Renal cortex interstitium (tissue), 11 donors: Measurements from ENCODE around the gene CTBP2. TPM values are rescaled to one million over a fixed set of nuclear protein-coding genes. Genes with fewer than 3 reads are reported as not detected.

Experiments used
- DNase-seq, 11 donors: peaks; one replicate each; pipeline ENCODE4 v3.0.0-alpha.2; 2013; ENCODE audit warnings: low read depth in 9 of 11, low spot score in 4 of 11; ENCODE audit errors: extremely low read depth in 1 of 11
- polyA plus RNA-seq, 3 donors: library from polyadenylated mRNA; unstranded; fragments of 120-200 nt; gene quantifications; one replicate each; pipeline ENCODE4 v1.2.1, GENCODE V29; 2013; ENCODE audit not compliant: insufficient read length in 3 of 3

The CTBP2 gene
- polyA plus RNA-seq, 3 donors = 89.2 to 101 (median 93.0) TPM

- no peak for DNase-seq
These were observed 134.1 kb downstream of the CTBP2 start for GRCh38 chr10:125026036-125026931.

DNA sequence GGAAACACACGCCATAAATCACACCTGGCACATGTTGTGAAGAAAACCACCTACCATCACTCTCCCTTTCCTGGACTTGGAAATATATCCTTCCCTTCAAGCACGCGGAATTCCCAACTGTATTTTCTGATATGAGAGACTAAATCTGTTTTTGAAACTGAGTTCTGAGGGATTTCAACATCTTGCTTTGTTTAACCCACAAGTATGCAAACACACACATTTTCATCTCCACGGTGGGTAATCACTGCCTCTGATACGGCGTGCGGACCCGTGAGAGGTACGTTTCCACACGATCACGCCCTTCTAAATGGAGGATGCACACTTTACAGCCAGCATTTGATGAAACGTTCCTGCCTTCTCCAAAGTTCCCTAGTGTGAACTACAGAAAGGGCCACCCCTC, 135.0 kb downstream of the CTBP2 start:
- DNase-seq = no peak

DNA sequence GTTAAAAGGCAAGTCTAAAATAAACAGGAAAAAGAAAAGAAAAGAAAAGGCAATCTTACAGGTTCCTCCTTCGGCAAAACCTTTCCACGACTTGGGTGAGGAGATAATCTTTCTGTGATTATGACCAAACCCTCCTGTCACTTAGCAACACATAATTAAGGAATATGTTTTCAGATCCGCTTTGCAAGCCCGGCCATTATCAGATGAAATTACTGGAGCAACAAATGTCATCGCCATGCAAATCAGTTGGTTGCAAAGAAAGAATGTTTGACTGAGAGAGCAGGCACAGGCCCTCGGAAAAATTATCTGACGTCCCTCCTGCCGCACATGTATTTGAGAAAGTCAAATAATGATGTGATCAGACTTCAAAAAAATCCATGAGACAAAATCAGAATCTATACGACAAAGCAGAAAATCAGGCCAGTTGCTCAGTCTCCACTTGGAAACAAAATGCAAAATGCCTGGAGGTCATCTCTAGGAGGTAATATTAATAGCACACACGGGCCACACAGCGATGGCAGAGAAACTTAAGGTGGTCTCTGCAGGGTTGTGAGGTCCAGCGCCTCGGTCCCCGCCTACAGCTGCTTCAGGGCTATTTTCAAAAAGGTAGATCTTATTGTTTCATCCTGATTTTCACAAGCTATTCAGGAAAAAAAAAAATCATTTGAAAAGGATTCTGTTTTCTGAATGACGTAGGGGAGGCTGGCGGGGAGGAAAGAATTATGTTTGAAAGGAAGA, 135.7 kb downstream of the CTBP2 start:
- DNase-seq = no peak

GRCh38 chr10:125023862-125024496, 136.4 kb downstream of the CTBP2 start:
- DNase-seq = no peak

DNA sequence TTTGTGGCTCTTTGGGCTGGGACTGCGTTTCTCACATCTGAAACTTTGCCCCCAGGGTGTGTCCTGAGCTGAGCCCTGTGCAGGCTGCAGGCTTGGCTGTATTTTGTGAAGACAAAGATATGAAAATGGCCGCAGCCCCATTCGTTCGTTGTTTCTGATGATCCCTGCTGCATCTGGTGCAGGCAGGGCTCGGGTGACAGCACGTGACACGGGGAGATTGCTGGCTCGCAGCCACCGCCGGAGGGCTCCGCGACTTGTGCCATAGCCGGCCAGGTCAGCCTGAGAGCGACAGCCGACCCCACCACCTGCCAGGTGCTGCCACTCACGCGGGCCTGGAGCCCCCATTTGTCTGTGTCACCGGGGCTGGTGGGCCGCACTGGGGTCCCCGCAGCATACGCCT, 137.1 kb downstream of the CTBP2 start:
- DNase-seq = no peak

DNA sequence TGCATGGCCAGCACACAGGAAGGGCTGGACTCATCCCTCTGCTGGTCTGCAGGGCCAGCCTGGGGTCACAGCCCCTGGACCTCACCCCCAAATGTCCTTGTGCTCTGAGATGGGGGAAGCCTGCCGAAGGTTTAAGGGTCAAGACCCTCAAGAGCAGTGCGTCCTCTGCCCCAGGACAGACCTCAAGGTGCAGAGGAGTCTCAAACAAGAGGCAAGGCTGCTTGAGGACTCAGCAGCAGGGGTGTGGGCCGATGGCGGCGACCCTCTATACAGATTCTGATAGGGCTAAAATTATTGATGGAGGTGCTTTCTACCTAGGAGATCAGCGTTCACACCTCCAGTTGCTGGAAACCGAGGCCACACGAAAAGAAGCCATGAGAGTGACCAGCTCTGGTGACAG, 137.7 kb downstream of the CTBP2 start:
- DNase-seq = no peak

DNA sequence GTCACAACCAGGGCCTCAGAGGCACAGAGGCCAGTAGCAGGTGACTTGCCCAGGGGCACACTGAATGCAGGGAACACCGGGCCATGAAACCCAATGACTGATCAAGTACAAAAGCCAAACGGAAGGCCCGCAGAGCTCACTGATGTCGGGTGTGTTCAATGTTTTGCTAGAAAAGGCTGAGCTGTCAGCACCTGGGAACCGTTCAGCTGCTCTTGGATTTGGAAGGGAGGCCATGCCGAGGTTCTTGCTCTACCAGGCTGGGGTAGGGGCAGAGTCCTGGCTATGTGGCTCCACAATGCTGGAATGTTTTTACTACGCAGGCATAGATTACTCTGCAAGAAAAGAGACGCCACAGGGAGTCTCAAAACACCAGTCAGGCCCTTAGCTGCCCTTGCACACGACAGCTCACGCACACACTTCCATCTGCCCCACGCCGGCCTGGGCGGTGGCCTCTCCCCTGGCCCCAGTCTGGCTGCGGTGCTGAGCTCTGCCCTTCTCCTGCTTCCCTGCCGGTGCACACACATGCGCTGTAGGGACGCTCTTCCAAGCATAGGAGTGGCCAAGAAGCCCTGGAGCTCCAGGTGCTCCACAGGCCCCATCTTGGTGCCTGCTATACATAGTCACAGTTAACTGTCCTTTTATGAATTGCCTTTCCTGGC, 138.5 kb downstream of the CTBP2 start:
- no peak for DNase-seq

GRCh38 chr10:125020871-125021270, 139.5 kb downstream of the CTBP2 start:
- DNase-seq = no peak

DNA sequence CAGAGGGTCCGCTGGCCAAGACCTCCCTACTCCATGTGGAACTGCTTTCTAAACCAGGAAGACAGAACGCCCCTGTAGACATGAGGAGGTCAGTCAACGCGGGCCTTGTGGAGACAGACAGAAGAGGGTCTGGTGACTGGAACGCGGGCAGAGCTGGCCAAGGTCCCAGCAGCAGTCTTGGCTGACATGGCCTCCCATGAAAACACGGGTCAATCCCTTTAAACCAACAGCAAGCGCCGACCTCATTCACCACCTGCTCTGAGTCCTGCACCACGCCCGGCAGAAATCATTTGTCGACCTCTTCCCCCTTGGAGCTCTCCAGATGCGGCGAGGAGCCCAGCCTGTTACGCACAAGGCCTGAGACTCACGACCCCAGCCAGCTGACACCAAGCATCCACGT, 140.0 kb downstream of the CTBP2 start:
- DNase-seq = no peak

- no peak for DNase-seq
These were observed 141.7 kb downstream of the CTBP2 start for GRCh38 chr10:125018576-125019143.

GRCh38 chr10:125017547-125018298, 142.6 kb downstream of the CTBP2 start:
- DNase-seq = no peak

- no peak for DNase-seq
These were observed 143.7 kb downstream of the CTBP2 start for GRCh38 chr10:125016611-125017202.

DNA sequence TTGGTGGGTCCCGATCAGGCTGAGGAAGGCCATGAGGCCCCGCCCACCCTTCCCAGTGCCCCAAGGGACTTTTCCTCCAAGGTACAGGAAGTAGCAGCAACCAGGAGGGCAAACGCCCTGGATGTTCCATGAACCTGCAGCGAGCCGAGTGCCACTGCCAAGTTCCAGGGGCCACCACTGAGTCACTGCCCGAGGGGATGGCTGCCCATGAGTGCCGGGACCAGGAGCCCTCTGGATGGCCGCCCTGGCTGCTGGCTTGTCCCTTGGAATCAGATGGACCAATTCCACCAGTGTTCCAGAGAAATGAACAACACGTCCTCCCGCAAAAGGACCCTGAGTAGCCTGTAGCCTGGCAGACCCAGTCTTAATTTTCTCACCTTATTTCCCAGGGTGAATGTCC, 144.2 kb downstream of the CTBP2 start:
- DNase-seq = no peak

GRCh38 chr10:125015356-125015944, 144.9 kb downstream of the CTBP2 start:
- no peak for DNase-seq

DNA sequence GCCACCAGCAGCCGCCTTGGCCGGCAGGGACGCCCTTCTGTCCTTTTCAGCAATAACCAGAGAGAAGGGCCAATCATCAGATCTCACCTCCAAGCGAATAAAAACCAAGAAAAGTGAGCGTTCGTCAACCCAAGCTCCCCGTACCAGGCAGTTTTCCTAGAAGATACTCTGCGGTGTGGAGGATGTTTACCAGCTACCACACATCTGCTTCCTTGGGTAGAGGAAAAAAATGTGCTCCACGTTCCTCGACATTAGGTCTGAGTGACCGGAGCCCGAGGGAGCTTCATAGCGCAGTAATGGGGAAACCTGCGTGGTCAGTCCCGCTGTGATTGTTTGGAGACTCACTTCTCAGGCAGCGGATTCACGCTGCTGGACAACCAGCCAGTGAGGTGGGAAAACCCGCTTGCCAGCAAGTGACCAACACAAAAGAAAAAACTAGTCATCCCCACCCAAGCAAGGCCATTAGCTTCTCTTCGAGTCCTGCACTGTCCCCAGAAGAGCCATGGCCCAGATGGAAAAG, 145.5 kb downstream of the CTBP2 start:
- DNase-seq = no peak

GRCh38 chr10:125014086-125014830, 146.1 kb downstream of the CTBP2 start:
- DNase-seq = no peak

GRCh38 chr10:125013529-125013872, 146.9 kb downstream of the CTBP2 start:
- no peak for DNase-seq
